A172 (cell line): ENCODE data around the gene NPPB. TPM values are rescaled to one million over a fixed set of nuclear protein-coding genes. Genes with fewer than 3 reads are reported as not detected.

ENCODE experiments used
- DNase-seq: peaks from one replicate; pipeline ENCODE4 v3.0.0-alpha.2; 2015; ENCODE audit warnings: low spot score
- total RNA-seq: library from RNA; depleted of rRNA; stranded (reverse); fragments of >200 nt; shearing (Covaris generic); gene quantifications from 2 replicates; pipeline ENCODE4 v1.2.3, GENCODE V29; 2014

Gene NPPB
- total RNA-seq, 1 experiment from 2014 or later, result 6.5 TPM

GRCh38 chr1:11858158-11858557, 587 bp downstream of the NPPB start:
- no peak for DNase-seq

- DNase-seq, result no peak
Measured at GRCh38 chr1:11857164-11857851, 1.4 kb downstream of the NPPB start.

- no peak for DNase-seq
Measured at GRCh38 chr1:11856698-11857097, 2.0 kb downstream of the NPPB start.

- no peak for DNase-seq
Measured at GRCh38 chr1:11855430-11855829, 3.3 kb downstream of the NPPB start.

- no peak for DNase-seq
Measured at GRCh38 chr1:11854519-11854918, 4.2 kb downstream of the NPPB start.

GRCh38 chr1:11851180-11851579, 7.6 kb downstream of the NPPB start:
- no peak for DNase-seq

- DNase-seq, result no peak
Measured at GRCh38 chr1:11850156-11850555, 8.6 kb downstream of the NPPB start.

GRCh38 chr1:11848373-11848700, 10.4 kb downstream of the NPPB start:
- DNase-seq, result no peak

- no peak for DNase-seq
Measured at GRCh38 chr1:11847667-11848372, 10.9 kb downstream of the NPPB start, which contains the start of gene NPPA. Gene NPPA (minus strand): TSS chr1:11847783. CDS start chr1:11847684, 99 bp downstream.

- DNase-seq, result no peak
Measured at GRCh38 chr1:11845641-11846335, 13.0 kb downstream of the NPPB start.

- DNase-seq, result no peak
Measured at GRCh38 chr1:11842154-11843041, 16.3 kb downstream of the NPPB start.

- no peak for DNase-seq
Measured at GRCh38 chr1:11841245-11842153, 17.2 kb downstream of the NPPB start.

- no peak for DNase-seq
Measured at GRCh38 chr1:11839727-11840705, 18.7 kb downstream of the NPPB start.

- peak; percentile 26 for DNase-seq
Measured at GRCh38 chr1:11838349-11839272, 20.1 kb downstream of the NPPB start.

GRCh38 chr1:11837767-11838348, 20.9 kb downstream of the NPPB start:
- no peak for DNase-seq

GRCh38 chr1:11836955-11837766, 21.6 kb downstream of the NPPB start:
- no peak for DNase-seq
